K562 (cell line): ENCODE results near the gene LEPROT. TPM values are rescaled to one million over a fixed set of nuclear protein-coding genes. Genes with fewer than 3 reads are reported as not detected.

Source experiments
- ATAC-seq: fragments of 200-7000 bp; cut with Tn5 transposase; 3 replicates; pipeline ENCODE4 v1.9.1; 2020; ENCODE audit warnings: moderate library complexity
- BruUV-seq: library from RNA; stranded (reverse); fragments of 400-500 nt; replicated peaks from 2 replicates; lab custom pipeline; 2021; lab: Mats Ljungman, UMichigan
- CTCF ChIA-PET: fragments of 300-600 bp; formaldehyde crosslinking; extraction: SDS; loops from one replicate; lab custom pipeline; 2021; ENCODE audit warnings: low intra/inter-chr PET ratio; lab: Yijun Ruan, JAX
- POLR2A ChIA-PET: fragments of 300-600, 350-650 bp; sonication (Branson Sonifier 250); formaldehyde crosslinking; extraction: SDS; loops from one replicate; lab custom pipeline; 2021; ENCODE audit warnings: antibody characterized with exemption, inconsistent platforms; lab: Yijun Ruan, JAX
- DNase-seq, 4 experiments: peaks; one replicate each; pipeline versions ENCODE4 v3.0.0 to v3.0.0-alpha.2; 2011 to 2018; ENCODE audit warnings: low spot score in 3 of 4, mixed read lengths in 3 of 4; ENCODE audit errors: extremely low read depth in 1 of 4
- FAIRE-seq: peaks from 2 replicates; lab custom pipeline; 2011; peaks lifted over from hg19 to GRCh38; lab: Jason Lieb, UNC
- H2AFZ ChIP-seq: 2 replicates; pipeline ENCODE4 v1.6.0; 2011; ENCODE audit warnings: low read depth, low read length, control low read depth, inconsistent platforms
- H3K27ac ChIP-seq: fragments of 200-600 bp; 3 replicates; pipeline ENCODE4 v1.8.0; 2011; ENCODE audit warnings: low read depth, mild to moderate bottlenecking, control low read depth, inconsistent platforms, low read length, moderate library complexity, mixed read lengths; ENCODE audit errors: extremely low read depth
- H3K27me3 ChIP-seq, 2 experiments: fragments of 300-600 bp in 1 of 2; 2 replicates in 1 of 2; 3 replicates in 1 of 2; pipeline versions ENCODE4 v1.6.0 to v1.8.0; 2011; ENCODE audit warnings: inconsistent platforms in 2 of 2, low read length in 2 of 2, mild to moderate bottlenecking in 1 of 2, mixed read lengths in 1 of 2, moderate library complexity in 1 of 2; ENCODE audit not compliant: control insufficient read depth in 2 of 2, insufficient read depth in 2 of 2
- H3K36me3 ChIP-seq: fragments of 300-600 bp; 3 replicates; pipeline ENCODE4 v1.8.0; 2011; ENCODE audit warnings: mild to moderate bottlenecking, low read length, inconsistent platforms; ENCODE audit not compliant: control insufficient read depth, insufficient read depth
- H3K4me1 ChIP-seq, 2 experiments: fragments of 200-600 bp in 1 of 2; replicated peaks in 1 of 2; 2 replicates in 1 of 2; 3 replicates in 1 of 2; pipeline versions ENCODE4 v1.5.1 to v1.8.0; 2011; ENCODE audit warnings: inconsistent platforms in 2 of 2, low read length in 2 of 2, mild to moderate bottlenecking in 1 of 2, mixed read lengths in 1 of 2, moderate library complexity in 1 of 2; ENCODE audit not compliant: control insufficient read depth in 2 of 2, insufficient read depth in 2 of 2
- H3K4me2 ChIP-seq: 2 replicates; pipeline ENCODE4 v1.6.1; 2011; ENCODE audit warnings: low read length, control low read depth, inconsistent platforms, mixed read lengths; ENCODE audit not compliant: insufficient read depth
- H3K4me3 ChIP-seq: fragments of 200-600 bp; sonication (generic), shearing (Covaris generic); 2 replicates; pipeline ENCODE4 v1.5.1; 2016; ENCODE audit warnings: control low read depth, inconsistent platforms
- H3K79me2 ChIP-seq: fragments of 200-600 bp; 3 replicates; pipeline ENCODE4 v1.8.0; 2011; ENCODE audit warnings: low read length, inconsistent platforms; ENCODE audit not compliant: control insufficient read depth, insufficient read depth
- H3K9ac ChIP-seq, 2 experiments: 2 replicates each; pipeline versions ENCODE4 v1.6.0 to v1.6.1; 2011; ENCODE audit warnings: low read depth in 2 of 2, low read length in 2 of 2, control low read depth in 1 of 2, inconsistent platforms in 1 of 2, mild to moderate bottlenecking in 1 of 2, mixed read lengths in 1 of 2; ENCODE audit not compliant: insufficient read depth in 1 of 2
- H3K9me1 ChIP-seq: one replicate; pipeline ENCODE4 v1.6.0; 2011; ENCODE audit warnings: inconsistent platforms, mild to moderate bottlenecking, low read length, moderate library complexity; ENCODE audit not compliant: control insufficient read depth, insufficient read depth
- H3K9me3 ChIP-seq: replicated peaks from 2 replicates; pipeline ENCODE4 v1.5.1; 2011; ENCODE audit warnings: low read depth, low read length, inconsistent platforms; ENCODE audit not compliant: control insufficient read depth, insufficient read depth
- H4K20me1 ChIP-seq: replicated peaks from 2 replicates; pipeline ENCODE4 v1.6.1; 2011; ENCODE audit warnings: low read length, inconsistent platforms, mixed read lengths; ENCODE audit not compliant: control insufficient read depth, insufficient read depth
- C11orf30 ChIP-seq: fragments of 450-650 bp; IDR thresholded peaks from 2 replicates; pipeline ENCODE4 v1.6.1; 2016; ENCODE audit warnings: low read depth, mild to moderate bottlenecking
- GTF2B ChIP-seq: IDR thresholded peaks from 2 replicates; pipeline ENCODE4 v1.6.1; 2011; ENCODE audit not compliant: insufficient read length; ENCODE audit errors: extremely low read depth
- HLTF ChIP-seq: fragments of 450-650 bp; IDR thresholded peaks from 2 replicates; pipeline ENCODE4 v1.6.1; 2016
- HMBOX1 ChIP-seq: sonication (generic); IDR thresholded peaks from 2 replicates; pipeline ENCODE4 v1.6.1; 2016
- MAFG ChIP-seq: fragments of 450-650 bp; conservative IDR thresholded peaks from 2 replicates; pipeline ENCODE4 v1.6.1; 2016; ENCODE audit warnings: missing genetic modification characterization, missing compliant biosample characterization
- MED1 ChIP-seq: sonication (generic); formaldehyde crosslinking; IDR thresholded peaks from 2 replicates; pipeline ENCODE4 v1.8.1; 2023; ENCODE audit warnings: missing genetic modification reagents, borderline replicate concordance
- MXI1 ChIP-seq: IDR thresholded peaks from 2 replicates; pipeline ENCODE4 v1.6.1; 2011; ENCODE audit warnings: low read depth, mild to moderate bottlenecking, improper control_type of control experiment, low read length
- OTX1 ChIP-seq: fragments of 450-650 bp; formaldehyde crosslinking; IDR thresholded peaks from 2 replicates; pipeline ENCODE4 v1.4.0; 2022; ENCODE audit warnings: mild to moderate bottlenecking
- ZBTB8A ChIP-seq: fragments of 450-650 bp; IDR thresholded peaks from 2 replicates; pipeline ENCODE4 v1.6.1; 2018; ENCODE audit warnings: mild to moderate bottlenecking, moderate library complexity; ENCODE audit not compliant: partially characterized antibody
- ZFP36 ChIP-seq: fragments of 150-350 bp; IDR thresholded peaks from 2 replicates; pipeline ENCODE4 v1.6.1; 2018; ENCODE audit warnings: low read length, low read depth; ENCODE audit not compliant: partially characterized antibody
- ZNF280A ChIP-seq: fragments of 450-650 bp; IDR thresholded peaks from 2 replicates; pipeline ENCODE4 v1.6.1; 2018; ENCODE audit warnings: mild to moderate bottlenecking, low read depth; ENCODE audit not compliant: partially characterized antibody
- ZNF316 ChIP-seq: fragments of 450-650 bp; IDR thresholded peaks from 2 replicates; pipeline ENCODE4 v1.6.1; 2016
- ZNF324 ChIP-seq: fragments of 250-450 bp; sonication (Bioruptor Pico); IDR thresholded peaks from 2 replicates; pipeline ENCODE4 v1.4.0; 2020; ENCODE audit warnings: mild to moderate bottlenecking
- WGBS: fragments of 100-300 bp; shearing (Covaris generic); methylation state at CpG from one replicate; pipeline ENCODE4 v1.1.6; 2016; ENCODE audit warnings: low coverage, mixed read lengths; ENCODE audit not compliant: insufficient coverage; ENCODE audit errors: missing lambda C conversion rate; 5-methylcytosine and 5-hydroxymethylcytosine counted together
- in situ Hi-C: fragments of 300-500 bp; cut with MboI; formaldehyde crosslinking; loops from 4 replicates; pipeline ENCODE4 v1.15.0; 2018; ENCODE audit warnings: inconsistent platforms, mixed read lengths
- intact Hi-C: fragments of 100-400 bp; cut with micrococcal nuclease; formaldehyde crosslinking; loops from 2 replicates; pipeline ENCODE4 v1.14.2; 2022
- polyA plus RNA-seq, 8 experiments: library from polyadenylated mRNA; depleted of rRNA in 4 of 8; stranded (reverse) in 5 of 8; unstranded in 3 of 8; fragments of >200 nt; fragmentation: Nextera tagmentation in 2 of 8; fragmentation: Illumina TruSeq in 1 of 8; extraction: Ambion mirVana in 2 of 8; extraction: Trizol in 1 of 8; gene quantifications; 2 replicates each; pipeline versions ENCODE4 v1.2.1 to v1.2.3, GENCODE V29; 2011 to 2014; ENCODE audit warnings: inconsistent platforms in 1 of 8, missing spikeins in 1 of 8
- total RNA-seq, 7 experiments: library from RNA; depleted of rRNA in 6 of 7; stranded (reverse); fragments of >200 nt in 6 of 7; fragmentation: Illumina TruSeq in 2 of 7; extraction: Trizol in 2 of 7; gene quantifications; 2 replicates each; pipeline versions ENCODE4 v1.2.1 to v1.2.3, GENCODE V29; 2011 to 2021; ENCODE audit warnings: low replicate concordance in 1 of 7

The LEPROT gene
- total and polyA plus RNA-seq, 9 of the 15 experiments (the other 6 are each of a cell fraction or from before 2014, with no cell fraction given): 28.1 to 97.5 (median 45.8) TPM

- WGBS: 94% methylated on average over 4 of the region's 4 CpGs
- POLR2A ChIA-PET: interaction anchor here (0.6 to 0.9 kb wide), 2 partner anchors 27 to 261 kb away, joined by 3 to 4 read pairs; no protein-coding TSS in a partner anchor
Observed at GRCh38 chr1:65409816-65410326, 10.6 kb upstream of the LEPROT start.

GRCh38 chr1:65412256-65412983 lies 8.0 kb upstream of the LEPROT start:
- ATAC-seq: peak; percentile 82
- 0 out of 2 replicates have a peak, but pooled peaks have one; percentile 62 for TF ChIP-seq OTX1
- no peak for TF ChIP-seq ZNF280A
- TF ChIP-seq GTF2B: no peak
- no peak for TF ChIP-seq ZBTB8A
- no peak for TF ChIP-seq ZFP36
- peak; percentile 86 for TF ChIP-seq HMBOX1
- no peak for TF ChIP-seq ZNF324 (CRISPR knock-in tag)
- no peak for TF ChIP-seq MED1 (CRISPR knock-in tag)
- TF ChIP-seq MXI1: no peak

More at GRCh38 chr1:65409816-65410326, 10.6 kb upstream of the LEPROT start:
- Histone ChIP-seq H3K27me3 (no peaks in the 10 kb centered on the region), H3K79me2 (peaks cover 3% of the 10 kb centered on the region; the same call in 1 of the 3 replicates), H3K9me3 (no peaks in the 10 kb centered on the region), H3K4me1 (peaks cover 6 to 39% of the 10 kb centered on the region in 2 experiments), H3K9me1 (no peaks in the 10 kb centered on the region), H3K9ac (no peak overlapping the region), H3K4me2 (no peak overlapping the region), H2AFZ (no peak overlapping the region), H3K36me3 (peaks cover 89% of the 10 kb centered on the region), H3K4me3 (no peak overlapping the region), H3K27ac (no peak overlapping the region), H4K20me1 (no peaks in the 10 kb centered on the region)
- ATAC-seq (no peak), DNase-seq (no peak), FAIRE-seq (no peak)
- TF ChIP-seq HLTF (no peak), MAFG (tag) (peak; percentile 13; the same call in 1 of the 2 replicates), C11orf30 (peak; percentile 71; the same call in 1 of the 2 replicates), ZNF316 (peak; percentile 82)
- intact Hi-C loops: no loop called here
- in situ Hi-C loops: no loop called here
- CTCF ChIA-PET: no interaction called here
- BruUV-seq: no TSS peak

More at GRCh38 chr1:65412256-65412983, 8.0 kb upstream of the LEPROT start:
- POLR2A ChIA-PET: interaction anchor here (0.6 to 1.9 kb wide), 16 partner anchors 8 to 532 kb away, joined by 3 to 10 read pairs (median 4); partner anchors contain the start of genes DNAJC6, LEPR and LEPROT
- no peaks in the 10 kb centered on the region for H3K27me3 ChIP-seq
- no TSS peak for BruUV-seq
- CTCF ChIA-PET: no interaction called here
- H3K9me3 ChIP-seq: no peaks in the 10 kb centered on the region
- H3K36me3 ChIP-seq: peaks cover 70% of the 10 kb centered on the region
- H3K4me1 ChIP-seq: peaks cover 9 to 50% of the 10 kb centered on the region in 2 experiments
- no peak overlapping the region; the same call in 1 of the 2 replicates for H3K4me3 ChIP-seq
- in situ Hi-C loops (no loop called here), intact Hi-C loops (no loop called here)
- no peaks in the 10 kb centered on the region for H3K9me1 ChIP-seq
- H3K27ac ChIP-seq: peak overlapping the region; percentile 85
- DNase-seq: peak; percentile 57 to 91 (median 76)
- H3K4me2 ChIP-seq: peak overlapping the region; percentile 46; the same call in 1 of the 2 replicates
- peaks cover 3% of the 10 kb centered on the region; the same call in 2 of the 3 replicates for H3K79me2 ChIP-seq
- WGBS: 7% methylated on average over 4 of the region's 4 CpGs
- no peak overlapping the region; the same call in 1 of the 2 replicates for H2AFZ ChIP-seq
- no peaks in the 10 kb centered on the region for H4K20me1 ChIP-seq
- FAIRE-seq: peak; percentile 94
- peak overlapping the region in 1 of 2 experiments; percentile 58; a peak in 2 of 4 replicates for H3K9ac ChIP-seq
